Measurements from ENCODE around the gene ZCCHC10.

DNA sequence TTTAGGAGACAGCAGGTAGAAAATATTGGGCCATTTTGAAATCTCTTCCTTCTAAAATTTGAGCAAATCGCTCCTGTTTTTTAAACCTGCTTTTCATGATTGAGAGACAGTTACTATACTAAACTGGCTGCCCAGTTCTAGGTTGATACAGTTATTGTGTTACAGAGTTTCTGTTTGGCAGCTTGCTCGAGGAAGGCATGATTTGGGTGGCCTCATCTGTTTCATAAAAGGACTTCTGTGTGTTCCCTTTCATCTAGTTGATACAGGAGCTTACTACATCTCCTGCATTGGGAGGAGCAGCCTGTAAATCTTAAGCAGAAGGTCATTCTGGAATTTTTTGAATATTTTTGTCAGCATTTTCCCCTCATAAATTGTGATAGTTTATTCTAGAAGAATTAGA lies 39.7 kb upstream of the ZCCHC10 start:
- TF ChIP-seq POLR2A (IDR thresholded peaks at IDR 0.05): no peak
- TF ChIP-seq, protein P1, sequence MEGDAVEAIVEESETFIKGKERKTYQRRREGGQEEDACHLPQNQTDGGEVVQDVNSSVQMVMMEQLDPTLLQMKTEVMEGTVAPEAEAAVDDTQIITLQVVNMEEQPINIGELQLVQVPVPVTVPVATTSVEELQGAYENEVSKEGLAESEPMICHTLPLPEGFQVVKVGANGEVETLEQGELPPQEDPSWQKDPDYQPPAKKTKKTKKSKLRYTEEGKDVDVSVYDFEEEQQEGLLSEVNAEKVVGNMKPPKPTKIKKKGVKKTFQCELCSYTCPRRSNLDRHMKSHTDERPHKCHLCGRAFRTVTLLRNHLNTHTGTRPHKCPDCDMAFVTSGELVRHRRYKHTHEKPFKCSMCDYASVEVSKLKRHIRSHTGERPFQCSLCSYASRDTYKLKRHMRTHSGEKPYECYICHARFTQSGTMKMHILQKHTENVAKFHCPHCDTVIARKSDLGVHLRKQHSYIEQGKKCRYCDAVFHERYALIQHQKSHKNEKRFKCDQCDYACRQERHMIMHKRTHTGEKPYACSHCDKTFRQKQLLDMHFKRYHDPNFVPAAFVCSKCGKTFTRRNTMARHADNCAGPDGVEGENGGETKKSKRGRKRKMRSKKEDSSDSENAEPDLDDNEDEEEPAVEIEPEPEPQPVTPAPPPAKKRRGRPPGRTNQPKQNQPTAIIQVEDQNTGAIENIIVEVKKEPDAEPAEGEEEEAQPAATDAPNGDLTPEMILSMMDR (IDR thresholded peaks at IDR 0.05 in 4 of 5, conservative IDR thresholded peaks at IDR 0.05 in 1 of 5): no peak

All from gastrocnemius medialis (tissue), 4 donors.